GM10248 (cell line): ENCODE results near the gene RSBN1.

Source experiments
- CTCF ChIA-PET: fragments of 300-600 bp; sonication (Branson Sonifier 250); formaldehyde crosslinking; extraction: SDS; loops from one replicate; lab custom pipeline; 2021; ENCODE audit warnings: antibody characterized with exemption; lab: Yijun Ruan, JAX
- POLR2A ChIA-PET: fragments of 350-650 bp; sonication (Branson Sonifier 250); formaldehyde crosslinking; extraction: SDS; loops from one replicate; lab custom pipeline; 2020; ENCODE audit warnings: antibody characterized with exemption; lab: Yijun Ruan, JAX
- DNase-seq: peaks from one replicate; pipeline ENCODE4 v3.0.0; 2012; ENCODE audit errors: extremely low spot score
- CTCF ChIP-seq: IDR thresholded peaks from 2 replicates; pipeline ENCODE4 v1.5.1; 2012; ENCODE audit warnings: mild to moderate bottlenecking, low read depth; ENCODE audit errors: extremely low read depth, missing control alignments, control extremely low read depth

The RSBN1 gene

GRCh38 chr1:113811888-113812660, at the start of gene RSBN1:
RSBN1 (minus strand) TSS chr1:113812476; CDS start chr1:113812412, 64 bp downstream.
- POLR2A ChIA-PET: interaction anchor here (0.6 to 1.6 kb wide), 8 partner anchors 8 to 692 kb away, joined by 3 to 9 read pairs (median 4); partner anchors contain the start of gene HIPK1
- CTCF ChIA-PET: interaction anchor here (0.6 to 1.8 kb wide), 5 partner anchors 11 to 115 kb away, joined by 3 to 4 read pairs (median 4); no protein-coding TSS in a partner anchor

GRCh38 chr1:113861641-113862040, 49.4 kb upstream of the RSBN1 start:
- DNase-seq: no peak
- ChIA-PET CTCF (interaction anchor here (1.2 to 1.6 kb wide), 3 partner anchors 11 to 25 kb away, joined by 3 to 4 read pairs (median 3); partner anchors contain the start of gene BCL2L15), POLR2A (no interaction called here)
- TF ChIP-seq CTCF: no peak

More at GRCh38 chr1:113811888-113812660, at the start of gene RSBN1:
- no peak for TF ChIP-seq CTCF
- peak; percentile 94 for DNase-seq

DNA sequence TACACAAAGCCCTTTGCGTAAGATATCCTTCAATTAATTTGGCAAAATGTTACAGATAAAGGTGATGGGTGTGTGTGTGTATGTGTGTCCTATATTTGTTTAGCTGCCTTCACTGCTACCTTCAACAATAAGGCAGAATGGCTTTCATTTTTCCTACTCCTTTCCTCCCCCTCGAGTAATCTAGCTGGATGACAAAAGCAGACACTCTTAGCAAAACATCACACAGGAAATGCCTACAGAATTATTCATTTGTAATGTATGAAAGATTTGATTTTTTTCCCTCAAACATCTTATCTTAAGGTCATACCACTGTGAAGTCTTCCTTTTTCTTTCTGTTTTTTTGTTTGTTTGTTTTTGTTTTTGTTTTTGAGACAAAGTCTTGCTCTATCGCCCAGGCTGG, 48.6 kb upstream of the RSBN1 start:
- ChIA-PET POLR2A (no interaction called here), CTCF (interaction anchor here (1.1 to 3.6 kb wide), 4 partner anchors 9 to 30 kb away, joined by 3 to 15 read pairs (median 12); no protein-coding TSS in a partner anchor)
- no peak for TF ChIP-seq CTCF
- DNase-seq: no peak

DNA sequence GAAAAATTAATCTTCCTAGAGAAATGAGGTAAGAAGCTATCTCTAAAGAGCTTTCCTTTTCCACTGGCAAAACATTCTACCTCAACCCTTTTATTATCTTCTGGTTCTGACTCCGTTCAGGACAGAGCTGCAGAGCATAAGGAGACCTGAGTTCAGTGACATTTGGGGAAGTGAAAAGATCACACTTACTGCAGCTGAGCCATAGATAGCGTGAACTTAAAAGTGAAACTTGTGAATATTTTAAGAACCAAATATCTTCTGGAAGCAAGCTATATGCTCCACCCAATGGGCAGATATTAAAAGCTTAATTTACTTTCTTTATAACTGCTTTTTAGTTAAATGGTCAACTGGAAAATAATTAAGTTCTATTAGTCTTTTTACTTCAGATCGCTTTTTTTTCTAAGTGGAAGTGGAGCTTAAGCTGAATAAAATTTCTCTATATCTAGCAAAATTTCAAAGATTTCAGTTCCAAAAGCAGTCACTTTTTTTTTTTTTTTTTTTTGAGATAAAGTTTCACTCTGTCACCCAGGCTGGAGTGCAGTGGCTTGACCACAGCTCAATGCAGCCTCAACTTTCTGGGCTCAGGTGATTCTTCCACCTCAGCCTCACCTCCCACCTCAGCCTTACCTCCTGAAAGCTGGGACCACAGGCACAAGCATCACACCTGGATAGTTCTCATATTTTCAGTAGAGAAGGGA, 47.4 kb upstream of the RSBN1 start:
- ChIA-PET POLR2A (interaction anchor here (0.6 to 1.8 kb wide), 11 partner anchors 9 to 852 kb away, joined by 3 to 26 read pairs (median 5); partner anchors contain the start of genes AP4B1 and RSBN1), CTCF (interaction anchor here (0.9 to 3.6 kb wide), 13 partner anchors 10 to 424 kb away, joined by 3 to 15 read pairs (median 4); partner anchors contain the start of gene AP4B1)
- DNase-seq: peak; percentile 53
- TF ChIP-seq CTCF: no peak

DNA sequence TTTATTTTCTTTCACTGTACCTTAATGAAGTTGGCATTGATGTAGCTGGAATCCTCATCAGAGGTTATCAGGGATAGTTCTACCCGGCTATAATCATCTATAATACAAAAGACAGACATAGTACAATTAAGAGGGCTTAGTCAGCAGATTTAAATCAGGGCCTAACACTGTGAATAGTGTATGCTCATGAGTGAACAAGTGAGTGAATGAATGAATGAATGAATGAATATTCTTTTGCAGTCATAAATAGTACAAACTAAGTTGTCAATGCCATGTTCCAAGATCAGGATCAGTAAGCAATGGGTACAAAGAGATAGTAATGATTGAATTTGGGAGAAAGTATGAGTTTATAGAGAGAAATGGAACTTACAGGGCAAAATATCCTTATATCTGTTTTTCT, 46.7 kb upstream of the RSBN1 start:
- ChIA-PET POLR2A (interaction anchor here (0.7 to 1.8 kb wide), 6 partner anchors 10 to 609 kb away, joined by 3 to 26 read pairs (median 6); partner anchors contain the start of genes AP4B1 and RSBN1), CTCF (interaction anchor here (1.0 to 5.0 kb wide), 10 partner anchors 9 to 424 kb away, joined by 3 to 20 read pairs (median 6); partner anchors contain the start of gene AP4B1)
- TF ChIP-seq CTCF: no peak
- DNase-seq: no peak

GRCh38 chr1:113858418-113858817, 46.1 kb upstream of the RSBN1 start:
- no peak for TF ChIP-seq CTCF
- ChIA-PET CTCF (interaction anchor here (1.0 to 5.0 kb wide), 6 partner anchors 8 to 72 kb away, joined by 3 to 20 read pairs (median 5); no protein-coding TSS in a partner anchor), POLR2A (interaction anchor here (0.6 to 1.8 kb wide), 3 partner anchors 11 to 608 kb away, joined by 3 to 6 read pairs (median 4); partner anchors contain the start of gene AP4B1)
- no peak for DNase-seq
